8988T (cell line): ENCODE data around the gene CLTA.
"Not testable (repeated sequence)": the region's sequence is repeated elsewhere in the genome, so short reads cannot be mapped to it uniquely, and the experiment has no call there.

Source experiments
- DNase-seq: peaks from one replicate; pipeline ENCODE4 v3.0.0; 2011

Gene CLTA

DNA sequence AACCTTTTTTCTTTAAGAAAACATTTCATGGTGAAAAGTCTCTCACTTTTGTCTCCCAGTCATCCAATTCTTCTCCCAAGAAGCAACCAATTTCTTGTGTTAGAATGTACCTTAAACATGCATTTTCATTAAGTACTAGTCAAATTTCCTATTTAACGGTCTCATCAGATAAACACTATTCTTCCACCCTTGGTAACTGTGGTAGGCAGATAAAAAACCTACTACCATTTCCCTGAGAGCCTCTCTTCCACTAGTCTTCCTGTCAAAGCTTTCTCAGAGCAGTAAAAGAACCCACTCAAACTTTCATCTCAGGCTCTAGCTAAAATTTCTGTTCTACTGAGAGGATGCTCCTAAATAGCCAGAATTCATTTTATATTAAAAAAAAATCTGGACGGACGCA lies 56.6 kb downstream of the CLTA start:
- DNase-seq = no peak

GRCh38 chr9:36248061-36248460 lies 57.3 kb downstream of the CLTA start:
- DNase-seq = not testable (repeated sequence)

DNA sequence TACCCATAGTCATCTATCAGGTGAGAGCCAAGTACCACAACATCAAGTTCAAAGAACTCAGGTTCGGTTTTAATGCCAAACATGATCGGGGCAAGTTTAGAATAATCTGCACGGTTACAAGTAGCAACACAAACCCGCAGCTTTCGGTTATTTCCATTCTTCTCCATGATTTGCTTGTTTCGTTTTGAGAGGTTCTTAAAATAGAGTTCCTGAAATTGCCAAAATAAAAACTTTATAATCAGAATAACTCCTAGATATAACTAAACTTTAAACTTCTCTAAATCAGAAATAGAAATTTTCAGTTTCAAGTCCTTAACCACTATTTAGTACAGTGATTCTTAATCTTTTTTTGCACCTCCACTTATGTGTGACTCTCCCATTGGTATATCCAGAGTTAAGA lies 58.5 kb downstream of the CLTA start:
- DNase-seq = no peak

- DNase-seq = no peak
These were observed 59.4 kb downstream of the CLTA start for GRCh38 chr9:36250079-36250478.

- no peak for DNase-seq
These were observed 60.7 kb downstream of the CLTA start for GRCh38 chr9:36251428-36251827.

DNA sequence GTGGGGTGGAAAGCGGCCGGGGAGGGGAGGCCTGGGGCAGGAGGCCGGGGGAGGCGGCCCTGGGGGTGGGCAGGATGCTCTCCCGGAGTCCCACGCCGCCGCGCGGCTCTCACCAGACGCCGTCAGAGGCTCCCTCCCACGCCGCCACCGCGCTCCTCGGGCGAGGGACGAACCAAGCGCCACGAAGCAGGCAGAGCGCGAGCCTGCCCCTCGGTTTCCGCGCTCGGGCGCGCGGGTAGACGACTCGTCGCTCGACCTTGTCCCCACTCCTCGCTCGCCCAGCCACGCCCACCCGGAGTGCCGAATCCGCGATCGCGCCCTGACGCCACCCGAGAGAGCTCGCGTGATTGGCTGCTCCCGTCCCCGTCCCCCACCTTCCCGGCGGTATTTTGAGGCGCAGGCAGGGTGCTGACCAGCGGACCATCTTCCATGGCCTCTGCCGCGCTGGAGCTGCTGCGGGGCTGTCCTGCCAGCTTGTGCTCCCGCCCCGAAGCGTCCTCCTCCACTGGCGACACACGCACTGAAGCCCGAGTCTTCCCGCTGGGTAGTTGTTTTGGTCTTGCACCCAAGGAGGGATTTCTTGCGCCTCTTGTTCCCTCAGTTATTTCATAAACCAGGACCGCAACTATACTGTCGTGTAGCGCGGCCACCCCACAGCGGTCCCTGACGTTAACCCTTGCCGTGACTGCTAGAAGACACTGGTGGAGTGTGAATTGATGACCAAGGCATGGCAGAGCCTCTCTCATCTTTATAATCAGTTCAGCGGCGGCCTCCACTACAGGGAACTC lies 67.7 kb downstream of the CLTA start, which contains the start of gene GNE:
Gene GNE, minus strand, starts transcription at position 241 of the 788 bp plus-strand sequence. CDS start 9,093 bp downstream, outside the sequence.
- DNase-seq = peak; percentile 64

DNA sequence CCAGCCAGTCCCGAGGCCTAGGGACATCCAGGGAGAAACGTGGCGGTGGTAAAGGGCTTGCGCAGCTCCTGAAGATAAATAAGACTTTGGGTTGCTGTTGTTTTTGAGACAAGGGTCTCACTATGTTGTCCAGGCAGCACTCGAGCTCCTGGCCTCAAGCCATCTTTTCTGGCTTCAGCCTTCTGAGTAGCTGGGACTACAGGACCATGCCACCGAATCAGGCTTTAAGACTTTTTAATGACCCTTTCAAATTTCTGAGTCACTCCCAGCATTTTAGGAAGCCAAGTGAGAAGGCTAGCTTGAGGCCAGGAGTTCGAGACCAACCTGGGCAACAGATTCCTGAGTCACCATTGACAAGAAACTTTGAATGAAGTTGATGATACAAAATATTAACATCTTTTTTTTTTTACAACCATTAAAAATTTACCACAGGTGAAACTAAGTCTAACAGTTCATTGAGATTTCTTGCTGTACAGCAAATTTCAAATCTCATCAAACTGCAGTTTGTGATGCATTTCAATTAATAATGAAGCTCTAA lies 68.3 kb downstream of the CLTA start:
- DNase-seq = no peak
